ENCODE results near the gene SMIM22. TPM values are rescaled to one million over a fixed set of nuclear protein-coding genes. Genes with fewer than 3 reads are reported as not detected.

The SMIM22 gene
- total RNA-seq, 2 experiments from 2014 or later: not detected

GRCh38 chr16:4760221-4760910, 34.8 kb upstream of the SMIM22 start:
- CTCF ChIA-PET: no interaction called here
- peaks cover 5% of the 10 kb centered on the region for H3K4me1 Mint-ChIP-seq
- no peaks in the 10 kb centered on the region for H3K27me3 Mint-ChIP-seq
- peaks cover 48% of the 10 kb centered on the region for H3K36me3 Mint-ChIP-seq (ENCODE audit: low read depth)
- no peak overlapping the region for H3K4me3 Mint-ChIP-seq
- H3K9me3 Mint-ChIP-seq: peaks cover 4% of the 10 kb centered on the region
- no peak for DNase-seq
- no peak overlapping the region for H3K27ac Mint-ChIP-seq
- POLR2A ChIA-PET: interaction anchor here (1.0 kb wide), 1 partner anchor 67 kb away, joined by 3 read pairs; the partner anchor contains the start of gene NUDT16L1

- Mint-ChIP-seq H3K4me1 (peaks cover 14% of the 10 kb centered on the region), H3K9me3 (no peaks in the 10 kb centered on the region), H3K36me3 (ENCODE audit: low read depth) (peaks cover 41% of the 10 kb centered on the region), H3K27me3 (no peaks in the 10 kb centered on the region), H3K27ac (no peak overlapping the region), H3K4me3 (no peak overlapping the region)
- no peak for DNase-seq
- ChIA-PET POLR2A (interaction anchor here (1.9 kb wide), 1 partner anchor 27 kb away, joined by 4 read pairs; the partner anchor contains the start of genes ANKS3 and DNAAF8), CTCF (no interaction called here)
These were observed 33.0 kb upstream of the SMIM22 start for GRCh38 chr16:4762205-4762604.

- CTCF ChIA-PET: interaction anchor here (0.7 kb wide), 1 partner anchor 39 kb away, joined by 4 read pairs; the partner anchor contains the start of gene ROGDI
- Mint-ChIP-seq H3K9me3 (no peaks in the 10 kb centered on the region), H3K27me3 (no peaks in the 10 kb centered on the region), H3K27ac (no peak overlapping the region), H3K4me1 (peaks cover 26% of the 10 kb centered on the region), H3K36me3 (ENCODE audit: low read depth) (peaks cover 33% of the 10 kb centered on the region), H3K4me3 (no peak overlapping the region)
- no peak for DNase-seq
- POLR2A ChIA-PET: interaction anchor here (1.0 kb wide), 1 partner anchor 38 kb away, joined by 4 read pairs; the partner anchor contains the start of gene ROGDI
These were observed 31.4 kb upstream of the SMIM22 start for GRCh38 chr16:4763791-4764190.

GRCh38 chr16:4765511-4766474, 29.4 kb upstream of the SMIM22 start:
- Mint-ChIP-seq H3K9me3 (no peaks in the 10 kb centered on the region), H3K4me3 (peak overlapping the region; percentile 88), H3K4me1 (peaks cover 36% of the 10 kb centered on the region), H3K27ac (peak overlapping the region; percentile 85), H3K36me3 (ENCODE audit: low read depth) (peaks cover 20% of the 10 kb centered on the region), H3K27me3 (no peaks in the 10 kb centered on the region)
- DNase-seq: no peak
- POLR2A ChIA-PET: interaction anchor here (1.4 to 3.8 kb wide), 3 partner anchors 31 to 150 kb away, joined by 3 to 24 read pairs (median 13); partner anchors contain the start of genes ANKS3, DNAAF8, GLYR1 and UBN1
- CTCF ChIA-PET: interaction anchor here (0.5 to 1.9 kb wide), 3 partner anchors 31 to 60 kb away, joined by 3 to 7 read pairs (median 3); partner anchors contain the start of genes ANKS3 and DNAAF8

GRCh38 chr16:4766875-4767628, 28.1 kb upstream of the SMIM22 start, which contains the start of gene ZNF500:
Gene ZNF500, minus strand, starts transcription at chr16:4767162. Its CDS starts 1,184 bp downstream, at chr16:4765978.
- CTCF ChIA-PET: interaction anchor here (1.0 to 1.9 kb wide), 3 partner anchors 25 to 61 kb away, joined by 3 to 7 read pairs (median 3); partner anchors contain the start of genes ANKS3 and DNAAF8
- no peaks in the 10 kb centered on the region for H3K9me3 Mint-ChIP-seq
- H3K4me3 Mint-ChIP-seq: peak within 1 kb of the TSS; percentile 89
- peaks cover 36% of the 10 kb centered on the region for H3K4me1 Mint-ChIP-seq
- no peaks in the 10 kb centered on the region for H3K27me3 Mint-ChIP-seq
- DNase-seq: peak; percentile 96
- peak within 1 kb of the TSS; percentile 92 for H3K27ac Mint-ChIP-seq
- peaks cover 16% of the 10 kb centered on the region for H3K36me3 Mint-ChIP-seq (ENCODE audit: low read depth)
- POLR2A ChIA-PET: interaction anchor here (0.7 to 3.8 kb wide), 4 partner anchors 33 to 151 kb away, joined by 3 to 24 read pairs (median 8); partner anchors contain the start of genes ANKS3, DNAAF8, GLYR1 and NUDT16L1

- H3K4me3 Mint-ChIP-seq: peak overlapping the region; percentile 89
- CTCF ChIA-PET: interaction anchor here (0.8 to 2.2 kb wide), 3 partner anchors 24 to 144 kb away, joined by 3 to 12 read pairs (median 3); partner anchors contain the start of genes ANKS3, DNAAF8 and MGRN1
- peaks cover 34% of the 10 kb centered on the region for H3K4me1 Mint-ChIP-seq
- DNase-seq: peak; percentile 36
- POLR2A ChIA-PET: interaction anchor here (0.9 to 3.8 kb wide), 7 partner anchors 9 to 95 kb away, joined by 3 to 24 read pairs (median 4); partner anchors contain the start of genes ANKS3, DNAAF8, GLYR1 and SEPTIN12
- no peaks in the 10 kb centered on the region for H3K27me3 Mint-ChIP-seq
- peaks cover 9% of the 10 kb centered on the region for H3K36me3 Mint-ChIP-seq (ENCODE audit: low read depth)
- H3K27ac Mint-ChIP-seq: peak overlapping the region; percentile 92
- H3K9me3 Mint-ChIP-seq: no peaks in the 10 kb centered on the region
These were observed 27.2 kb upstream of the SMIM22 start for GRCh38 chr16:4767872-4768548.

- peaks cover 33% of the 10 kb centered on the region for H3K4me1 Mint-ChIP-seq
- H3K36me3 Mint-ChIP-seq (ENCODE audit: low read depth): peaks cover 9% of the 10 kb centered on the region
- DNase-seq: peak; percentile 87
- no peaks in the 10 kb centered on the region for H3K9me3 Mint-ChIP-seq
- POLR2A ChIA-PET: interaction anchor here (0.9 to 3.8 kb wide), 7 partner anchors 8 to 94 kb away, joined by 3 to 24 read pairs (median 4); partner anchors contain the start of genes ANKS3, DNAAF8, GLYR1 and SEPTIN12
- CTCF ChIA-PET: interaction anchor here (0.8 to 2.2 kb wide), 2 partner anchors 34 to 145 kb away, joined by 3 to 12 read pairs; partner anchors contain the start of genes ANKS3, DNAAF8 and MGRN1
- H3K4me3 Mint-ChIP-seq: peak overlapping the region; percentile 89
- no peaks in the 10 kb centered on the region for H3K27me3 Mint-ChIP-seq
- H3K27ac Mint-ChIP-seq: peak overlapping the region; percentile 92
These were observed 26.4 kb upstream of the SMIM22 start for GRCh38 chr16:4768549-4769305.

- POLR2A ChIA-PET: interaction anchor here (1.3 to 3.8 kb wide), 3 partner anchors 19 to 35 kb away, joined by 3 to 24 read pairs (median 6); partner anchors contain the start of genes ANKS3, DNAAF8 and SEPTIN12
- H3K4me1 Mint-ChIP-seq: peaks cover 31% of the 10 kb centered on the region
These were observed 25.9 kb upstream of the SMIM22 start for GRCh38 chr16:4769306-4769638.

GRCh38 chr16:4771646-4772045, 23.5 kb upstream of the SMIM22 start:
- H3K9me3 Mint-ChIP-seq: no peaks in the 10 kb centered on the region
- H3K27me3 Mint-ChIP-seq: no peaks in the 10 kb centered on the region
- no peak overlapping the region for H3K4me3 Mint-ChIP-seq
- peaks cover 23% of the 10 kb centered on the region for H3K4me1 Mint-ChIP-seq
- peaks cover 2% of the 10 kb centered on the region for H3K36me3 Mint-ChIP-seq (ENCODE audit: low read depth)
- ChIA-PET POLR2A (no interaction called here), CTCF (no interaction called here)
- H3K27ac Mint-ChIP-seq: no peak overlapping the region
- no peak for DNase-seq

More at GRCh38 chr16:4769306-4769638, 25.9 kb upstream of the SMIM22 start:
- Mint-ChIP-seq H3K9me3 (no peaks in the 10 kb centered on the region), H3K4me3 (peak overlapping the region; percentile 89), H3K27me3 (no peaks in the 10 kb centered on the region), H3K36me3 (ENCODE audit: low read depth) (peaks cover 5% of the 10 kb centered on the region), H3K27ac (no peak overlapping the region)
- CTCF ChIA-PET: interaction anchor here (2.2 kb wide), 1 partner anchor 35 kb away, joined by 12 read pairs; the partner anchor contains the start of genes ANKS3 and DNAAF8
- DNase-seq: no peak

- no peak for DNase-seq
- H3K4me1 Mint-ChIP-seq: peaks cover 20% of the 10 kb centered on the region
- H3K36me3 Mint-ChIP-seq (ENCODE audit: low read depth): no peaks in the 10 kb centered on the region
- no peaks in the 10 kb centered on the region for H3K27me3 Mint-ChIP-seq
- no peak overlapping the region for H3K4me3 Mint-ChIP-seq
- no peak overlapping the region for H3K27ac Mint-ChIP-seq
- H3K9me3 Mint-ChIP-seq: no peaks in the 10 kb centered on the region
- ChIA-PET CTCF (no interaction called here), POLR2A (interaction anchor here (0.9 kb wide), 1 partner anchor 23 kb away, joined by 3 read pairs; the partner anchor contains the start of gene SMIM22)
These were observed 22.8 kb upstream of the SMIM22 start for GRCh38 chr16:4772351-4772750.

- H3K27me3 Mint-ChIP-seq: no peaks in the 10 kb centered on the region
- DNase-seq: no peak
- H3K36me3 Mint-ChIP-seq (ENCODE audit: low read depth): no peaks in the 10 kb centered on the region
- no peaks in the 10 kb centered on the region for H3K4me1 Mint-ChIP-seq
- H3K9me3 Mint-ChIP-seq: no peaks in the 10 kb centered on the region
- ChIA-PET CTCF (no interaction called here), POLR2A (no interaction called here)
- no peak overlapping the region for H3K27ac Mint-ChIP-seq
- H3K4me3 Mint-ChIP-seq: no peak overlapping the region
These were observed 20.2 kb upstream of the SMIM22 start for GRCh38 chr16:4775005-4775404.

Measured in activated CD4-positive, alpha-beta memory T cell treated with anti-CD3 and anti-CD28 coated beads, Interleukin-2, amount 10 ng/mL, durations not matched to agents 7 days and 5 days (primary cell).